SK-N-SH (cell line): ENCODE results near the gene IL2RG. TPM values are rescaled to one million over a fixed set of nuclear protein-coding genes. Genes with fewer than 3 reads are reported as not detected.

Experiments
- CTCF ChIA-PET: fragments of 300-600, 350-600 bp; formaldehyde crosslinking; extraction: SDS; loops from one replicate; lab custom pipeline; 2021; lab: Yijun Ruan, JAX
- POLR2A ChIA-PET: fragments of 350-600 bp; sonication (Branson Sonifier 250); formaldehyde crosslinking; extraction: SDS; loops from one replicate; lab custom pipeline; 2020; ENCODE audit warnings: antibody characterized with exemption, inconsistent platforms; lab: Yijun Ruan, JAX
- DNase-seq: peaks from one replicate; pipeline ENCODE4 v3.0.0; 2012
- H2AFZ ChIP-seq: fragments of 200-600 bp; sonication (generic); 2 replicates; pipeline ENCODE4 v1.8.1; 2016; ENCODE audit warnings: antibody characterized with exemption, mild to moderate bottlenecking, low read depth
- H3F3A ChIP-seq: fragments of 200-600 bp; sonication (generic); replicated peaks from 2 replicates; pipeline ENCODE3; 2016; ENCODE audit warnings: antibody characterized with exemption, mild to moderate bottlenecking; ENCODE audit not compliant: insufficient read depth
- H3K27ac ChIP-seq, 2 experiments: fragments of 200-500 bp in 1 of 2; fragments of 200-600 bp in 1 of 2; sonication (Bioruptor generic) in 1 of 2; sonication (generic), shearing (Covaris generic) in 1 of 2; 2 replicates each; pipeline versions ENCODE4 v1.5.1 to v1.6.1; 2014 to 2016; ENCODE audit warnings: low read depth in 2 of 2, inconsistent platforms in 1 of 2, low read length in 1 of 2, mild to moderate bottlenecking in 1 of 2, mixed read lengths in 1 of 2
- H3K27me3 ChIP-seq: fragments of 200-600 bp; sonication (generic), shearing (Covaris generic); 2 replicates; pipeline ENCODE4 v1.6.1; 2016; ENCODE audit warnings: mixed run types; ENCODE audit not compliant: insufficient read depth
- H3K36me3 ChIP-seq, 2 experiments: fragments of 200-500 bp in 1 of 2; fragments of 200-600 bp in 1 of 2; sonication (Bioruptor generic) in 1 of 2; sonication (generic) in 1 of 2; replicated peaks in 1 of 2; 2 replicates each; pipeline versions ENCODE3 to v1.5.1; 2014 to 2016; ENCODE audit warnings: low read length in 1 of 2, mild to moderate bottlenecking in 1 of 2; ENCODE audit not compliant: insufficient read depth in 2 of 2, control insufficient read depth in 1 of 2
- H3K4me1 ChIP-seq, 2 experiments: fragments of 200-500 bp in 1 of 2; fragments of 200-600 bp in 1 of 2; sonication (Bioruptor generic) in 1 of 2; sonication (generic), shearing (Covaris generic) in 1 of 2; 2 replicates each; pipeline versions ENCODE4 v1.5.1 to v1.6.1; 2014 to 2016; ENCODE audit warnings: low read depth in 1 of 2, low read length in 1 of 2, mixed run types in 1 of 2; ENCODE audit not compliant: insufficient read depth in 2 of 2, control insufficient read depth in 1 of 2
- H3K4me2 ChIP-seq: fragments of 200-600 bp; sonication (generic), shearing (Covaris generic); 2 replicates; pipeline ENCODE4 v1.6.1; 2017; ENCODE audit warnings: mixed run types
- H3K4me3 ChIP-seq, 2 experiments: fragments of 200-500 bp in 1 of 2; fragments of 200-600 bp in 1 of 2; sonication (Bioruptor generic) in 1 of 2; sonication (generic), shearing (Covaris generic) in 1 of 2; 2 replicates each; pipeline versions ENCODE4 v1.5.1 to v1.8.1; 2014 to 2016; ENCODE audit warnings: low read depth in 2 of 2, inconsistent platforms in 1 of 2, low read length in 1 of 2, mild to moderate bottlenecking in 1 of 2, mixed read lengths in 1 of 2, moderate library complexity in 1 of 2
- H3K79me2 ChIP-seq: fragments of 200-600 bp; sonication (generic); 2 replicates; pipeline ENCODE4 v1.8.1; 2017; ENCODE audit warnings: mild to moderate bottlenecking; ENCODE audit not compliant: insufficient read depth
- H3K9ac ChIP-seq: fragments of 200-600 bp; sonication (generic); 2 replicates; pipeline ENCODE4 v1.6.1; 2017; ENCODE audit warnings: mixed run types
- H3K9me2 ChIP-seq: fragments of 200-600 bp; sonication (generic); 2 replicates; pipeline ENCODE4 v1.6.1; 2017; ENCODE audit warnings: mixed run types
- H3K9me3 ChIP-seq: fragments of 200-600 bp; sonication (generic); 2 replicates; pipeline ENCODE4 v1.6.1; 2017; ENCODE audit warnings: mixed run types, mild to moderate bottlenecking, moderate library complexity
- H4K20me1 ChIP-seq: fragments of 200-600 bp; sonication (generic); 2 replicates; pipeline ENCODE4 v1.6.1; 2017; ENCODE audit warnings: mild to moderate bottlenecking, mixed run types; ENCODE audit not compliant: insufficient read depth
- CTCF ChIP-seq: fragments of 200-600 bp; sonication (generic); IDR thresholded peaks from 2 replicates; pipeline ENCODE4 v1.6.1; 2017; ENCODE audit warnings: antibody characterized with exemption, mild to moderate bottlenecking, moderate library complexity
- ELF1 ChIP-seq: IDR thresholded peaks from 2 replicates; pipeline ENCODE4 v1.4.0; 2012
- EP300 ChIP-seq, 2 experiments: IDR thresholded peaks; 2 replicates each; pipeline versions ENCODE4 v1.4.0 to v1.6.1; 2012; ENCODE audit warnings: borderline replicate concordance in 1 of 2, low read depth in 1 of 2, low read length in 1 of 2
- MEF2A ChIP-seq: IDR thresholded peaks from 2 replicates; pipeline ENCODE4 v1.4.0; 2012; ENCODE audit warnings: low read depth, borderline replicate concordance
- MXI1 ChIP-seq: IDR thresholded peaks from 2 replicates; pipeline ENCODE4 v1.6.1; 2012; ENCODE audit warnings: mild to moderate bottlenecking, low read depth, low read length, improper control_type of control experiment
- NRF1 ChIP-seq: IDR thresholded peaks from 2 replicates; pipeline ENCODE4 v1.6.1; 2012; ENCODE audit warnings: low read depth, mild to moderate bottlenecking, low read length
- RAD21 ChIP-seq: IDR thresholded peaks from 2 replicates; pipeline ENCODE4 v1.6.1; 2012; ENCODE audit warnings: mild to moderate bottlenecking, low read length
- RFX5 ChIP-seq: IDR thresholded peaks from 2 replicates; pipeline ENCODE4 v1.6.1; 2012; ENCODE audit warnings: mild to moderate bottlenecking, improper control_type of control experiment, low read length
- RXRA ChIP-seq: IDR thresholded peaks from 2 replicates; pipeline ENCODE4 v1.4.0; 2012; ENCODE audit warnings: low read depth, mild to moderate bottlenecking, borderline replicate concordance
- SMC3 ChIP-seq: IDR thresholded peaks from 2 replicates; pipeline ENCODE4 v1.6.1; 2012; ENCODE audit warnings: low read depth, low read length, improper control_type of control experiment
- TAF1 ChIP-seq: IDR thresholded peaks from 2 replicates; pipeline ENCODE4 v1.6.1; 2012; ENCODE audit warnings: low read depth, mild to moderate bottlenecking, low read length, moderate library complexity, borderline replicate concordance
- TEAD4 ChIP-seq: IDR thresholded peaks from 2 replicates; pipeline ENCODE4 v1.4.0; 2012; ENCODE audit warnings: mild to moderate bottlenecking, borderline replicate concordance; ENCODE audit not compliant: insufficient read depth
- ZBTB33 ChIP-seq: IDR thresholded peaks from 2 replicates; pipeline ENCODE4 v1.4.0; 2012; ENCODE audit warnings: low read depth, borderline replicate concordance
- WGBS: methylation state at CpG from one replicate; pipeline ENCODE4 v1.1.6; 2017; ENCODE audit warnings: low lambda C conversion rate; 5-methylcytosine and 5-hydroxymethylcytosine counted together
- polyA plus RNA-seq, 3 experiments: library from polyadenylated mRNA; depleted of rRNA; stranded (reverse); fragments of >200 nt; gene quantifications; 2 replicates each; pipeline ENCODE4 v1.2.3, GENCODE V29; 2012
- TF ChIP-seq, protein P1 (sequence below): IDR thresholded peaks from 2 replicates; pipeline ENCODE4 v1.6.1; 2012; ENCODE audit warnings: mild to moderate bottlenecking, low read depth, low read length, moderate library complexity
- TF ChIP-seq, protein P2 (sequence below): IDR thresholded peaks from 2 replicates; pipeline ENCODE4 v1.4.0; 2012; ENCODE audit warnings: low read depth

IL2RG gene
- polyA plus RNA-seq, 1 of the 3 experiments (the other 2 are of a cell fraction) = not detected

- POLR2A ChIA-PET = no interaction called here
- DNase-seq = no peak
- Histone ChIP-seq H3K9ac (peak overlapping the region; percentile 53; the same call in 1 of the 2 replicates), H3K27ac (peak overlapping the region in 1 of 2 experiments; percentile 17; a peak in 1 of 4 replicates), H3F3A (no peaks in the 10 kb centered on the region), H3K4me3 (peak overlapping the region; percentile 69 to 77), H4K20me1 (no peaks in the 10 kb centered on the region), H3K9me3 (no peaks in the 10 kb centered on the region), H3K27me3 (peaks cover 5% of the 10 kb centered on the region; the same call in 1 of the 2 replicates), H3K4me1 (peaks cover 0 to 16% of the 10 kb centered on the region in 2 experiments; a peak in 1 of 4 replicates), H2AFZ (peak overlapping the region; percentile 98), H3K9me2 (no peaks in the 10 kb centered on the region)
- TF ChIP-seq TEAD4 (no peak), ELF1 (no peak), ZBTB33 (no peak), TAF1 (no peak), EP300 (IDR thresholded peaks at IDR 0.05; ENCODE audit: borderline replicate concordance in 1 of 2, low read depth in 1 of 2, low read length in 1 of 2) (no peak)
- TF ChIP-seq, all 33 proteins: peak for 0
- CTCF ChIA-PET = no interaction called here
- peak overlapping the region; percentile 94 for H3K4me2 ChIP-seq
- no peaks in the 10 kb centered on the region for H3K36me3 ChIP-seq
- no peaks in the 10 kb centered on the region for H3K79me2 ChIP-seq
- 20% methylated on average over 6 of the region's 6 CpGs for WGBS
Measured at GRCh38 chrX:71095033-71095432, 16.3 kb downstream of the IL2RG start.

DNA sequence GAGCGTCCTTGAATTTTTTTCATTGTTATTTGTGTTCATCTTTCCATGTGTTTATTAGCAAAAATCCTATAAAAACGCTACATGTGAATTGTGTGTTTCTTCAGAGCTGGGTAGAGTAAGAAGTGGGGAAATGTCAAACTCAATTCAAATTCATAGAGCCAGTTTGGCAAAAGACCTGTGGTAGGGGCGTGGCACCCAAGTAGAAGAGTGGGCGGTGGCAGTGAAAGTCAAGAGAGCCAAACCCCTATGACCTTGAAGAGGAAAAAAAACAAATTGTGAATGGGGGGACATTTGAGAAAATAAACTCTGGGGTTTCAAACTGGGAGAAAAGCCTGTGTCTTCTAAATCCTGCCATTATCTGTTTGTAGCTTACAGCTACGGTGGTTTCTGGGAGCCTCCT, 20.1 kb downstream of the IL2RG start:
- H3K4me3 ChIP-seq = no peak overlapping the region
- H3K4me2 ChIP-seq = no peak overlapping the region
- H3K9me3 ChIP-seq = no peaks in the 10 kb centered on the region
- ChIA-PET CTCF (interaction anchor here (1.4 kb wide), 1 partner anchor 10 kb away, joined by 6 read pairs; no protein-coding TSS in a partner anchor), POLR2A (no interaction called here)
- no peak for DNase-seq
- no peak overlapping the region for H2AFZ ChIP-seq
- H3K79me2 ChIP-seq = no peaks in the 10 kb centered on the region
- no peaks in the 10 kb centered on the region for H3K9me2 ChIP-seq
- H3K9ac ChIP-seq = no peak overlapping the region
- no peak overlapping the region for H3K27ac ChIP-seq
- H3K27me3 ChIP-seq = no peaks in the 10 kb centered on the region
- H3F3A ChIP-seq = no peaks in the 10 kb centered on the region
- 53% methylated on average over 5 of the region's 5 CpGs for WGBS
- no peak for TF ChIP-seq RXRA
- TF ChIP-seq NRF1 = no peak
- TF ChIP-seq, protein P1, sequence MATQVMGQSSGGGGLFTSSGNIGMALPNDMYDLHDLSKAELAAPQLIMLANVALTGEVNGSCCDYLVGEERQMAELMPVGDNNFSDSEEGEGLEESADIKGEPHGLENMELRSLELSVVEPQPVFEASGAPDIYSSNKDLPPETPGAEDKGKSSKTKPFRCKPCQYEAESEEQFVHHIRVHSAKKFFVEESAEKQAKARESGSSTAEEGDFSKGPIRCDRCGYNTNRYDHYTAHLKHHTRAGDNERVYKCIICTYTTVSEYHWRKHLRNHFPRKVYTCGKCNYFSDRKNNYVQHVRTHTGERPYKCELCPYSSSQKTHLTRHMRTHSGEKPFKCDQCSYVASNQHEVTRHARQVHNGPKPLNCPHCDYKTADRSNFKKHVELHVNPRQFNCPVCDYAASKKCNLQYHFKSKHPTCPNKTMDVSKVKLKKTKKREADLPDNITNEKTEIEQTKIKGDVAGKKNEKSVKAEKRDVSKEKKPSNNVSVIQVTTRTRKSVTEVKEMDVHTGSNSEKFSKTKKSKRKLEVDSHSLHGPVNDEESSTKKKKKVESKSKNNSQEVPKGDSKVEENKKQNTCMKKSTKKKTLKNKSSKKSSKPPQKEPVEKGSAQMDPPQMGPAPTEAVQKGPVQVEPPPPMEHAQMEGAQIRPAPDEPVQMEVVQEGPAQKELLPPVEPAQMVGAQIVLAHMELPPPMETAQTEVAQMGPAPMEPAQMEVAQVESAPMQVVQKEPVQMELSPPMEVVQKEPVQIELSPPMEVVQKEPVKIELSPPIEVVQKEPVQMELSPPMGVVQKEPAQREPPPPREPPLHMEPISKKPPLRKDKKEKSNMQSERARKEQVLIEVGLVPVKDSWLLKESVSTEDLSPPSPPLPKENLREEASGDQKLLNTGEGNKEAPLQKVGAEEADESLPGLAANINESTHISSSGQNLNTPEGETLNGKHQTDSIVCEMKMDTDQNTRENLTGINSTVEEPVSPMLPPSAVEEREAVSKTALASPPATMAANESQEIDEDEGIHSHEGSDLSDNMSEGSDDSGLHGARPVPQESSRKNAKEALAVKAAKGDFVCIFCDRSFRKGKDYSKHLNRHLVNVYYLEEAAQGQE = no peak
- no peak for TF ChIP-seq ZBTB33
- no peak for TF ChIP-seq MXI1
- TF ChIP-seq SMC3 = no peak
- no peak for TF ChIP-seq CTCF
- TF ChIP-seq, protein P2, sequence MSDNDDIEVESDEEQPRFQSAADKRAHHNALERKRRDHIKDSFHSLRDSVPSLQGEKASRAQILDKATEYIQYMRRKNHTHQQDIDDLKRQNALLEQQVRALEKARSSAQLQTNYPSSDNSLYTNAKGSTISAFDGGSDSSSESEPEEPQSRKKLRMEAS = no peak
- TF ChIP-seq RAD21 = no peak
- no peak for TF ChIP-seq ELF1
- no peak for TF ChIP-seq RFX5
- TF ChIP-seq MEF2A = no peak
- TF ChIP-seq, all 33 proteins: peak for 0
- H3K36me3 ChIP-seq = no peaks in the 10 kb centered on the region
- H4K20me1 ChIP-seq = no peaks in the 10 kb centered on the region
- peaks cover 0 to 7% of the 10 kb centered on the region in 2 experiments; a peak in 1 of 4 replicates for H3K4me1 ChIP-seq
